Testis (tissue), 2 donors: ENCODE results near the gene PNMA8A.

Experiments used
- CTCF ChIP-seq, 3 experiments: fragments of 450-650 bp in 2 of 3; fragments of 200-600 bp in 1 of 3; sonication (generic) in 1 of 3; IDR thresholded peaks; one replicate each; pipeline ENCODE4 v1.5.1; 2016 to 2019; ENCODE audit warnings: antibody characterized with exemption in 3 of 3, mild to moderate bottlenecking in 2 of 3, moderate library complexity in 1 of 3
- POLR2A ChIP-seq: fragments of 450-650 bp; IDR thresholded peaks from one replicate; pipeline ENCODE4 v1.6.1; 2017; ENCODE audit warnings: antibody characterized with exemption, mild to moderate bottlenecking, moderate library complexity

DNA sequence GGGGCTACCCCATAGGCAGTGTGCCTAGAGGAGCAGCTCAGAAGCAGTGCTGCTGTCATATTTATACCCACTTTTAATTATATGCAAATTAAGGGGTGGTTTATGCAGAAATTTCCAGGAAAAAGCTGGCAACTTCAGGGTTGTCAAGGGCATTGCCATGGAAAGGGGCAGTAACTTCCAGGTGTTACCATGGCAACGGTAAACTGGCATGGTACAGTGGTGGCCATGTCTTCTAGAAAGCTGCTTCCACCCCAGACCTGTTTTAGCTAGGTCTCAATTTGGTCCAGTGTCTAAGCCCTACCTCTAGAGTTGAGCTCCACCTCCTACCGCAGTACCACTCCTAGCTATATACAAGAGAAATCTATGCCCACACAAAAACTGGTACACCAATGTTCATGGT is 11.3 kb downstream of the PNMA8A start:
- no peak for TF ChIP-seq CTCF (IDR thresholded peaks at IDR 0.05)
- TF ChIP-seq POLR2A: no peak
